GM18526 (cell line): ENCODE data around the gene RWDD2A.

ENCODE experiments used
- POLR2A ChIP-seq: IDR thresholded peaks from 3 replicates; pipeline ENCODE4 v1.6.1; 2011; ENCODE audit not compliant: insufficient read length; ENCODE audit errors: extremely low read depth

RWDD2A gene

DNA sequence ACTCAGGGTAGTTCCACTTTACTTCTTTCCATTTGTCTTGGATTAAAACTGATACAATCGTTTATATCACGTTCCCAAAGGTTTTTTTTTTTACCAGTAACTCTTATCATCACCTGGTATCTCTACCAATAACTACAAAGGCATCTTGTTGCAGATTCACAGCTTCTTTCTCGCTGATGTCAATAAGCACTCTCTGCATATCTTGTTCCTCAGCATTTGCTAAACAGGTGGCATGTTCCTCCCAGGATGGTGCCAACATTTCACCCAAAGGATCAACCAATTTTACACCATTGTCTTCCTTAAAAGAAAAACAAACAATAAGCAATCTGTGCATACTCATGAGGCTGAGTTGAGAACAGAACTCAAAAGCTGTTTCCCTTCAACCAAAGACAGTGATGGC is 4.7 kb upstream of the RWDD2A start:
- no peak for TF ChIP-seq POLR2A

- no peak for TF ChIP-seq POLR2A
These were observed 2.5 kb upstream of the RWDD2A start for GRCh38 chr6:83190626-83191025.

- TF ChIP-seq POLR2A = no peak
These were observed 701 bp upstream of the RWDD2A start for GRCh38 chr6:83192456-83192855.

- TF ChIP-seq POLR2A = no peak
These were observed 800 bp downstream of the RWDD2A start for GRCh38 chr6:83193747-83194566.

GRCh38 chr6:83198486-83199172 is 5.5 kb downstream of the RWDD2A start:
- no peak for TF ChIP-seq POLR2A

DNA sequence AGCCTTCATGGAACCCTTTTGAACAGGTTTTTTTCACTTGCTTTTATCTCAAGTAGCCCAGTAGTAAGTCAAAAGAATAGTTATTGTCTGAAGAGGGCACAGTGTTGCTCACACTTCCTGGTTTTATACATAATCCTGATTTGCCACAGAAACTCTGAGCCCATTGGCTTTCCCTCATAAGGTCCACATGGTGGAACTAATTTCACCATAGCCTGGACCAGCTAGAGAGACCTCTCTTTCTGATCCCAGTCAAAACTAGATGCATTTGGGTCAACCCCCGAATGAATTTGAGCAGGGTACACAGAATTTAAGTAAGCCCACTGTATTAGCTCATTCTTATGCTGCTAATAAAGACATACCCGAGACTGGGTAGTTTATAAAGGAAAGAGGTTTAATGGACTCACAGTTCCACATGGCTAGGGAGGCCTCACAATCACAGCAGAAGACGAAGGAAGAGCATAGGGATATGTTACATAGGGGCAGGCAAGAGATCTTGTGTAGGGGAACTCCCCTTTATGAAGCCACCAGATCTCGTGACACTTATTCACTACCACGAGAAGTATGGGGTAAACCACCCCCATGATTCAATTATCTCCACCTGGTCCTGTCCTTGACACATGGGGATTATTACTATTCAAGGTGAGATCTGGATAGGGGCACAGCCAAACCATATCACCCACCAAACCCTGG is 6.2 kb downstream of the RWDD2A start:
- no peak for TF ChIP-seq POLR2A

DNA sequence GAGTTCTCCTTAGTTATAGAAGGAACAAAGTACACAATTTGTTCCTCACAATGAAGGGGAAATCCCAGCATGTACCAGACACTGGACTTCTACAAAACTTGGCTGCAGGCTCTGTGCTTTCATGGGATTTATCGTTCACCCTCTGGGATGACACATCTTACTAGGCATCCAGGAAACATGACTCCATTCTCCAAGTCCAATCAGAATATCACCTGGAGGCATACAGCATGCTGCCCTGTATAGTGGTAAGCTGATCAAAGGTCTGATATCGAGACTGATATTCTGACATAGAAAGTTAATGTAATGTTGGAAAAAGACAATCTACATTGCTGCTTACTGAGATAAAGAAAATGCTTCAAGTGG is 6.7 kb downstream of the RWDD2A start:
- TF ChIP-seq POLR2A = no peak

DNA sequence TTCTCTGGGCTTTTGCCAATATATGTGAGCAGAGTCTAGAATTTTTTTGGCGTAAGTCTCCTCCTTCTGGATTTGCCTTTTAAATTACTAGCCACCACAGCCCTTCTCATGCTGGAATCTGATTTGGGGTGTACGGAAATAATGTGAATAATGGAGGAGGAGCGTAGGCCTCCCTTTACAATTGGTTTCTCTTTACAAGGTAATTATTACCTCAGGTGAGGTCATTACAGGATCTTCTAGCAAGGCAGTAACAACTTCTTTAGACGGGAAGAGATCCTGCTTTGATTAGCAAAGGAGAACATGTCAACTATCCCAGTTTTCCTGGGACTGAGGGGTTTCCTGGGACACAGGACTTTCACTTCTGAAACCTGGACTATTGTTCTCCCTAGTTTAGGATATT is 8.9 kb downstream of the RWDD2A start:
- no peak for TF ChIP-seq POLR2A

DNA sequence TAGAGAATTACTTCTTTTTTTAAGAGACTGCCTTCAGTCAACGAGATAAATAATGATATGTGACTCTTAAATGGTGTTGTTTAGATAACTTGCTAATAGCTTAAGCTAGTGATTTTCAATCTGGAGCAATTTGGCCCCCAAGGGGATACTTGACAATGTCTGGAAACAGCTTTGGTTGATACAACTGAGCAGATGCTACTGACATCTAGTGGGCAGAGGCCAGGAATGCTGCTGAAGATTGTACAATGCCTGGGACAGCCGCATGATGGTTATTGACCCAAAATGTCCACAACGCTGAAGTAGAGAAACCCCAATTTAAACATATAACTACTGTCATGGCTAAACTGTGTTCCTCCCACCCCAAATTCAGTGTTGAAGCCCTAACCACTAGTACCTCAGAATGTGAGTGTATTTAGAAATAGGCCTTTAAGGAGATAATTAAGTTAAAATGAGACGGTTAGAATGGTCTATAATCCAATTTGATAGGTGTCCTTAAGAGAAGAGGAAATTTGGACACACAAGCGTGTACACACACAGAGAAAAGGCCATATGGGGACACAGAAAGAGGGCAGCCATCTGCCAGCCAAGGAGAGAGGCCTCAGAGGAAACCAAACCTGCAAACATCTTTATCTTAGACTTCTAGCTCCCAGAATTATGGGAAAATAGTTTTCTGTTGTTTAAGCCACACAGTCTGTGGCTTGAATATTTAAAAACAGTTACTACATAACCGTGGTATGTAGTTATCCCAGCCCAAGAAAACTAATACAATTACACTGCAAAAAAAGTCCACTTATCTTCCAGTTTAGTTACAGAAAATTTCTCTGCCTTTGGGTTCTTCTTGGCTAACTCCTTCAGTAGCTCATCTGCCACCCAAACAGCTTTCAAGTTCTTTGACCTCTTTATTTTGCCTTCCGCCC is 22.2 kb downstream of the RWDD2A start:
- TF ChIP-seq POLR2A = no peak

DNA sequence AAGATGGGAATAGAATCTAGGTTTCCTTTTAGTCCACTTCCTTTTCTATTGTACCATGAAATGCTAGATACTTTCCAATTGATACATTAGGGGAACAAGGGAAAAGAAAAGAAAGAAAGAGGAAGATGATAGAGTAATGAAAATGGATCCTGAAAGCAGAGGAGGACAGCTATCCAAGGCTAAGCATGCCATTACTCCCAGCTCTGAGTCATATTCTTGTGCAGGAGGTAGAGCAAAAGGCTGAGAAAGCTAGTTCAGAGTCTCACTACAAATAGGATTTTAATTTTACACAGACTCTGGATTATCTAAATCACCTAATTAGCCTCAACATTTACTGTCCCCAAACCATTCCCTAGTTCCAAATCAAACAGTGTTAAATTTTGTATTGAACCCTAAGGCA is 23.6 kb downstream of the RWDD2A start:
- TF ChIP-seq POLR2A = no peak

GRCh38 chr6:83218646-83219045 is 25.5 kb downstream of the RWDD2A start:
- no peak for TF ChIP-seq POLR2A

- TF ChIP-seq POLR2A = no peak
These were observed 27.0 kb downstream of the RWDD2A start for GRCh38 chr6:83220121-83220520.

- no peak for TF ChIP-seq POLR2A
These were observed 28.1 kb downstream of the RWDD2A start for GRCh38 chr6:83221276-83221675.

GRCh38 chr6:83221889-83222479 is 28.8 kb downstream of the RWDD2A start:
- TF ChIP-seq POLR2A = no peak

- no peak for TF ChIP-seq POLR2A
These were observed 33.4 kb downstream of the RWDD2A start for GRCh38 chr6:83226517-83226916.
